A673 (cell line): ENCODE measurements around the gene PAAF1. TPM values are rescaled to one million over a fixed set of nuclear protein-coding genes. Genes with fewer than 3 reads are reported as not detected.

Source experiments
- BruUV-seq: library from RNA; stranded (reverse); fragments of 400-500 nt; replicated peaks from 2 replicates; lab custom pipeline; 2021; lab: Mats Ljungman, UMichigan
- CTCF ChIA-PET: fragments of 300-600 bp; sonication (Branson Sonifier 250); formaldehyde crosslinking; loops from one replicate; lab custom pipeline; 2022; ENCODE audit warnings: antibody characterized with exemption; lab: Charles Lee
- POLR2A ChIA-PET: fragments of 300-600 bp; sonication (Branson Sonifier 250); formaldehyde crosslinking; loops from one replicate; lab custom pipeline; 2022; ENCODE audit warnings: antibody characterized with exemption; ENCODE audit not compliant: low non-redundant PET; lab: Charles Lee
- DNase-seq: peaks from one replicate; pipeline ENCODE4 v3.0.0-alpha.2; 2015; ENCODE audit warnings: low spot score
- H3K27ac ChIP-seq: fragments of 200-600 bp; sonication (generic); 2 replicates; pipeline ENCODE4 v1.5.1; 2016; ENCODE audit warnings: mixed run types, low read depth, mild to moderate bottlenecking, mixed read lengths, antibody characterized with exemption, low read length; ENCODE audit not compliant: poor library complexity, severe bottlenecking
- H3K27me3 ChIP-seq: fragments of 200-600 bp; sonication (generic); replicated peaks from 2 replicates; pipeline ENCODE4 v1.6.1; 2017; ENCODE audit warnings: mixed run types, low read depth, mild to moderate bottlenecking, mixed read lengths, antibody characterized with exemption, low read length; ENCODE audit not compliant: insufficient read depth, poor library complexity
- H3K36me3 ChIP-seq: fragments of 200-600 bp; sonication (generic); 2 replicates; pipeline ENCODE4 v1.6.1; 2016; ENCODE audit warnings: mixed run types, mild to moderate bottlenecking, mixed read lengths, antibody characterized with exemption, low read length; ENCODE audit not compliant: insufficient read depth, poor library complexity, severe bottlenecking
- H3K4me1 ChIP-seq: fragments of 200-600 bp; sonication (generic); 2 replicates; pipeline ENCODE4 v1.6.1; 2017; ENCODE audit warnings: mixed run types, mild to moderate bottlenecking, mixed read lengths, antibody characterized with exemption, low read length; ENCODE audit not compliant: insufficient read depth, poor library complexity, severe bottlenecking
- H3K4me3 ChIP-seq: fragments of 200-600 bp; sonication (generic); 2 replicates; pipeline ENCODE4 v1.5.1; 2016; ENCODE audit warnings: low read depth, mixed run types, mild to moderate bottlenecking, mixed read lengths, low read length; ENCODE audit not compliant: poor library complexity, severe bottlenecking
- H3K9me3 ChIP-seq: fragments of 200-600 bp; sonication (generic); 2 replicates; pipeline ENCODE4 v1.6.1; 2016; ENCODE audit warnings: mixed run types, low read depth, mild to moderate bottlenecking, mixed read lengths, antibody characterized with exemption, low read length; ENCODE audit not compliant: poor library complexity, severe bottlenecking
- CTCF ChIP-seq: fragments of 300-800, 200-600 bp; sonication (generic); conservative IDR thresholded peaks from 2 replicates; pipeline ENCODE4 v1.5.1; 2017; ENCODE audit warnings: low read depth, mild to moderate bottlenecking, antibody characterized with exemption, low read length, moderate library complexity, mixed read lengths
- EZH2 ChIP-seq: fragments of 200-600 bp; sonication (generic); IDR thresholded peaks from 2 replicates; pipeline ENCODE4 v1.6.1; 2017; ENCODE audit warnings: borderline replicate concordance, low read depth, mild to moderate bottlenecking, mixed read lengths, antibody characterized with exemption, low read length; ENCODE audit not compliant: poor library complexity, severe bottlenecking
- intact Hi-C: fragments of 100-400 bp; cut with micrococcal nuclease; formaldehyde crosslinking; loops from one replicate; pipeline ENCODE4 v1.10.0; 2022; ENCODE audit not compliant: unreplicated experiment
- total RNA-seq: library from RNA; stranded (reverse); gene quantifications from 2 replicates; pipeline ENCODE4 v1.2.3, GENCODE V29; 2021

PAAF1 gene
- total RNA-seq, 1 experiment from 2014 or later = 20.3 TPM

GRCh38 chr11:73968356-73968966 is 91.7 kb downstream of the PAAF1 start:
- CTCF ChIA-PET = no interaction called here

GRCh38 chr11:73969091-73969490 is 92.3 kb downstream of the PAAF1 start:
- Histone ChIP-seq H3K4me3 (no peak overlapping the region), H3K4me1 (peaks cover 8% of the 10 kb centered on the region), H3K36me3 (peaks cover 3% of the 10 kb centered on the region), H3K9me3 (no peaks in the 10 kb centered on the region), H3K27ac (no peak overlapping the region), H3K27me3 (no peaks in the 10 kb centered on the region)
- CTCF ChIA-PET = no interaction called here
- POLR2A ChIA-PET = no interaction called here
- no TSS peak for BruUV-seq
- no peak for DNase-seq
- intact Hi-C loops = loop anchor here (10.0 kb wide), 1 partner anchor 356 kb away; no protein-coding TSS in a partner anchor
- TF ChIP-seq CTCF (no peak), EZH2 (no peak)

More at GRCh38 chr11:73968356-73968966, 91.7 kb downstream of the PAAF1 start:
- Histone ChIP-seq H3K36me3 (no peaks in the 10 kb centered on the region), H3K27me3 (no peaks in the 10 kb centered on the region), H3K27ac (no peak overlapping the region), H3K4me3 (no peak overlapping the region), H3K9me3 (no peaks in the 10 kb centered on the region), H3K4me1 (peaks cover 8% of the 10 kb centered on the region)
- intact Hi-C loops = loop anchor here (10.0 kb wide), 1 partner anchor 356 kb away; no protein-coding TSS in a partner anchor
- no peak for DNase-seq
- POLR2A ChIA-PET = interaction anchor here (0.6 kb wide), 1 partner anchor 189 kb away, joined by 3 read pairs; no protein-coding TSS in a partner anchor
- BruUV-seq = no TSS peak
- no peak for TF ChIP-seq EZH2
- no peak for TF ChIP-seq CTCF

- Histone ChIP-seq H3K36me3 (peaks cover 14% of the 10 kb centered on the region), H3K27me3 (no peaks in the 10 kb centered on the region), H3K27ac (no peak overlapping the region), H3K9me3 (no peaks in the 10 kb centered on the region), H3K4me1 (no peaks in the 10 kb centered on the region), H3K4me3 (no peak overlapping the region)
- intact Hi-C loops = loop anchor here (5.0 to 10.0 kb wide), 2 partner anchors 355 to 477 kb away; no protein-coding TSS in a partner anchor
- TF ChIP-seq CTCF = no peak
- TF ChIP-seq EZH2 = no peak
- no peak for DNase-seq
- BruUV-seq = no TSS peak
- ChIA-PET POLR2A (interaction anchor here (1.1 kb wide), 1 partner anchor 12 kb away, joined by 4 read pairs; the partner anchor contains the start of gene UCP2), CTCF (no interaction called here)
These were observed 93.4 kb downstream of the PAAF1 start for GRCh38 chr11:73969991-73970800.
